Measurements from ENCODE around the gene RSKR.

Gene RSKR

DNA sequence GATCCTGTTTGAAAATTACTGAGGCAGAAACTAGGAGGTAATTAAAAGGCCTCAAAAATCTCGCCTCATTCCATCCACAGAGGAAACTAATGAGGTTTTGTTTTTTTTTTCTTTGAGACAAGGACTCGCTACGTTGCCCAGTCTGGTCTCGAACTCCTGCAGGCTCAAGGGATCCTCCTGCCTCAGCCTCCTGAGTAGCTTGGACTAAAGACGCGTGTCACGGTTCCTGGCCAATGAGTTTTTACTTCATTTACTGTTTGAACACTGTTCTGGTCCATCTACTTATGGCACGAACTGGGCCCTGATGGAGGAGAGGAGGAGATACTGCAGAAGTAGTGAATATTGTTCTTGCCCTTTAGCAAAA lies 31.6 kb upstream of the RSKR start:
- H2BK120ac ChIP-seq (ENCODE audit: low read depth, low read length): no peak overlapping the region
- no peak overlapping the region for H2BK15ac ChIP-seq (ENCODE audit: low read depth, poor library complexity, severe bottlenecking)
- peak overlapping the region; percentile 79 for H3K4me2 ChIP-seq (ENCODE audit: low read length, poor library complexity, severe bottlenecking)
- peak overlapping the region; percentile 90 for H3K9ac ChIP-seq (ENCODE audit: low read length)
- H3K9me3 ChIP-seq (ENCODE audit: control insufficient read depth, low read length): no peaks in the 10 kb centered on the region
- H4K91ac ChIP-seq (ENCODE audit: low read length): no peak overlapping the region
- no peak overlapping the region for H3K23ac ChIP-seq (ENCODE audit: low read length in 2 of 2)
- no peak overlapping the region for H2BK12ac ChIP-seq (ENCODE audit: low read length in 2 of 2)
- peak overlapping the region in 1 of 2 experiments; percentile 95 for H3K4ac ChIP-seq (ENCODE audit: low read depth in 1 of 2, low read length in 2 of 2)
- 68% methylated on average over 8 of the region's 8 CpGs for WGBS
- peaks cover 30 to 46% of the 10 kb centered on the region in 2 experiments for H3K36me3 ChIP-seq (ENCODE audit: control insufficient read depth in 1 of 2, insufficient read depth in 2 of 2, low read depth in 1 of 2, low read length in 2 of 2)
- peaks cover 33% of the 10 kb centered on the region for H3K79me1 ChIP-seq (replicated peaks; ENCODE audit: low read length, poor library complexity, severe bottlenecking)
- no peak for DNase-seq
- H3K14ac ChIP-seq (ENCODE audit: low read length in 2 of 2): peak overlapping the region in 1 of 2 experiments; percentile 23
- no peak overlapping the region for H4K8ac ChIP-seq (ENCODE audit: low read length)
- no peak overlapping the region for H2AFZ ChIP-seq (ENCODE audit: low read depth, low read length)
- peak overlapping the region; percentile 75 for H3K27ac ChIP-seq (ENCODE audit: low read length, poor library complexity, severe bottlenecking)
- peak overlapping the region; percentile 49 for H2AK5ac ChIP-seq (ENCODE audit: low read length, severe bottlenecking)
- H3K4me3 ChIP-seq (ENCODE audit: insufficient read depth in 1 of 2, low read depth in 1 of 2, low read length in 2 of 2): peak overlapping the region; percentile 68 to 78
- no peak overlapping the region for H3K18ac ChIP-seq (ENCODE audit: low read depth in 1 of 2, low read length in 2 of 2)
- no peak overlapping the region for H2BK5ac ChIP-seq (ENCODE audit: low read depth, low read length, poor library complexity, severe bottlenecking)
- peaks cover 4% of the 10 kb centered on the region for H3K4me1 ChIP-seq (ENCODE audit: control insufficient read depth, insufficient read depth, low read depth, low read length)
- H3K27me3 ChIP-seq (ENCODE audit: control insufficient read depth in 1 of 2, insufficient read depth in 1 of 2, low read length in 2 of 2): no peaks in the 10 kb centered on the region

DNA sequence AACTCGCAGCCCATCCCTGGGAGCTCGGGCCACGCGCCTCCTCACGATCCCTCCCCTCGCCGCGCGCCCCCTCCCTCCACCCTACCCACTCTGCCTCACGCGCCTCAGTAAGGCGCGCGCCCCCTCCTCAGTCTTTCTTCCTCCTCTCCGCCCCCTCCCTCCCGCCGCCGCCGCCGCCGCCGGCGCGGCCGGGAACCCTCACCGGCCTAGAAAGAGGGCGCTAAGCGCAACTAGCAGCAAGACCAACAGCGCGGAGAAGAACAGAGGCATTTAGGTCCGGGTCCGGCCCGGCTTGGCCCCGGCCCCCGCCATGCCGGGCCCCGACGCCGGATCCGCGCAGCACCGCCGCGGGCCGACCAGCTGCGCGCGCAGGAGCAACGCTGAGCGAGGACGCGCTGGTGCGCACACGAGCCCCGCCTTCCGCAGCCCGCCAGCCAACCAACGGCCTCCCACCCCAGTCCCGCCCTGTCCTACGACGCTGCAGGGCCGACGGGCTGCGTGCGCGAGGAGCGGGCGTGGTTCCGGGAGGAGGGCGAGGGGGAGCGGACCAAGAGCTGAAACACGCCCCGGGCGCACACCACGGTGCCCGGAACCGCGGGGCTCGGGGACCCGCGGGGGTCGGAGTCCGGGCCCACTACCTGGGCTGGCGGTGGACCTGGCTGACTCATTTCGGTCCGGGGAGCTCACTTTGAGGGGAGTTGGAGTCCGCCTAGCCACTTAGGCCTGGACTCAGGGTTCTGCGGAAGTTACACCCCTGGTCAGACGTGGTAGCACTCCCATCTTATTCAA lies 31.0 kb upstream of the RSKR start, which contains the start of gene BLTP2:
BLTP2 (minus strand) TSS at position 372 of the 789 bp plus-strand sequence; CDS start at position 270, 102 bp downstream.
- Histone ChIP-seq H3K79me1 (replicated peaks; ENCODE audit: low read length, poor library complexity, severe bottlenecking) (peaks cover 37% of the 10 kb centered on the region), H4K91ac (ENCODE audit: low read length) (peak within 1 kb of the TSS; percentile 21), H2BK120ac (ENCODE audit: low read depth, low read length) (no peak within 1 kb of the TSS), H2BK5ac (ENCODE audit: low read depth, low read length, poor library complexity, severe bottlenecking) (no peak within 1 kb of the TSS), H3K14ac (ENCODE audit: low read length in 2 of 2) (peak within 1 kb of the TSS in 1 of 2 experiments; percentile 37), H2AK5ac (ENCODE audit: low read length, severe bottlenecking) (peak within 1 kb of the TSS; percentile 49), H3K36me3 (ENCODE audit: control insufficient read depth in 1 of 2, insufficient read depth in 2 of 2, low read depth in 1 of 2, low read length in 2 of 2) (peaks cover 30 to 48% of the 10 kb centered on the region in 2 experiments), H3K27me3 (ENCODE audit: control insufficient read depth in 1 of 2, insufficient read depth in 1 of 2, low read length in 2 of 2) (no peaks in the 10 kb centered on the region), H3K4me2 (ENCODE audit: low read length, poor library complexity, severe bottlenecking) (peak within 1 kb of the TSS; percentile 100), H3K18ac (ENCODE audit: low read depth in 1 of 2, low read length in 2 of 2) (peak within 1 kb of the TSS; percentile 88 to 96), H3K23ac (ENCODE audit: low read length in 2 of 2) (no peak within 1 kb of the TSS), H3K4ac (ENCODE audit: low read depth in 1 of 2, low read length in 2 of 2) (peak within 1 kb of the TSS; percentile 60 to 95), H3K4me3 (ENCODE audit: insufficient read depth in 1 of 2, low read depth in 1 of 2, low read length in 2 of 2) (peak within 1 kb of the TSS; percentile 85 to 98), H3K4me1 (ENCODE audit: control insufficient read depth, insufficient read depth, low read depth, low read length) (peaks cover 4% of the 10 kb centered on the region), H3K27ac (ENCODE audit: low read length, poor library complexity, severe bottlenecking) (peak within 1 kb of the TSS; percentile 75), H3K9me3 (ENCODE audit: control insufficient read depth, low read length) (no peaks in the 10 kb centered on the region), H2BK15ac (ENCODE audit: low read depth, poor library complexity, severe bottlenecking) (no peak within 1 kb of the TSS), H4K8ac (ENCODE audit: low read length) (peak within 1 kb of the TSS; percentile 67), H2BK12ac (ENCODE audit: low read length in 2 of 2) (no peak within 1 kb of the TSS), H2AFZ (ENCODE audit: low read depth, low read length) (peak within 1 kb of the TSS; percentile 83), H3K9ac (ENCODE audit: low read length) (peak within 1 kb of the TSS; percentile 90)
- WGBS: under 1% methylated on average over 64 of the region's 89 CpGs
- DNase-seq: peak; percentile 95

DNA sequence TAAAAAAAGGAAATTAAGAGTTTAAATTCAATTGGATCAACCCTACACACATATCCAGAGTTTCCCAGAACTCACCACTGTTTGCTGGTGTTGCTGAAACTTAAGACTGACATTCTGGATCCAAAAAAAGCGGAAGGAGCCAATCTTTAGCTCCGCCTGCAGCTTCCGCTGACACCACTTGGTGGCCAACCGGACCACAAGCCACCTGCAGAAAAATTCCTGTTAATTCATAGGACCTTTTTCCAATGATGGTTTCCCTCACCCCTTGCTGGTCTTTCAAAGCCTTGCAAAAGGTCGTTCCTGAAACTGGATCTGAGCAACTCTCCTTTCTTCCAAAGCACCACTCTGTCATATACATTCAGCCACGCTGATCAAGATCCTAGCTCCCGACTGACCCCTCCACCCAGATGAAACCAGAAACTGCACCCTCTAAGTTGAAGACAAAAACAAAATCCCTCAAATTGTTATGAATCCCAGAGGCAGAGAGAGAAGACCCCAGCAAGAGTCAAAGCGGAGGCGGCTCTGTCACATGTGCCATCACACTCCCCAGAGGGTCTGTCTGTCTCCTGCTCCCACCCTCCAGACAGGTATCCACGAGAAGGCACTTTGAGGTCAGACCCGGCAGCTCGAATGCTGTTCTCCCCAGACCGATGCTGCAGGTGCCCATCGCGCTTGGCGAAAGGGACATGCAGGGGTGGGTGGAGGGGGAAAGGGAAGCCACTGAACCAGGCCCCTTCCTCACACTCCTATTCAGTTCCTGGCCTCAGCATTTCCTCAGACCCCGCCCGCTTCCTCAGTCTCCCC lies 30.2 kb upstream of the RSKR start:
- no peak overlapping the region for H3K23ac ChIP-seq (ENCODE audit: low read length in 2 of 2)
- peak overlapping the region; percentile 100 for H3K4me2 ChIP-seq (ENCODE audit: low read length, poor library complexity, severe bottlenecking)
- H4K91ac ChIP-seq (ENCODE audit: low read length): no peak overlapping the region
- no peak overlapping the region for H2BK15ac ChIP-seq (ENCODE audit: low read depth, poor library complexity, severe bottlenecking)
- peak; percentile 77 for DNase-seq
- H3K27ac ChIP-seq (ENCODE audit: low read length, poor library complexity, severe bottlenecking): no peak overlapping the region
- peaks cover 4% of the 10 kb centered on the region for H3K4me1 ChIP-seq (ENCODE audit: control insufficient read depth, insufficient read depth, low read depth, low read length)
- H3K14ac ChIP-seq (ENCODE audit: low read length in 2 of 2): no peak overlapping the region
- H2BK12ac ChIP-seq (ENCODE audit: low read length in 2 of 2): no peak overlapping the region
- peaks cover 36 to 55% of the 10 kb centered on the region in 2 experiments for H3K36me3 ChIP-seq (ENCODE audit: control insufficient read depth in 1 of 2, insufficient read depth in 2 of 2, low read depth in 1 of 2, low read length in 2 of 2)
- peak overlapping the region; percentile 89 for H3K9ac ChIP-seq (ENCODE audit: low read length)
- peaks cover 42% of the 10 kb centered on the region for H3K79me1 ChIP-seq (replicated peaks; ENCODE audit: low read length, poor library complexity, severe bottlenecking)
- H2BK120ac ChIP-seq (ENCODE audit: low read depth, low read length): no peak overlapping the region
- no peak overlapping the region for H2AK5ac ChIP-seq (ENCODE audit: low read length, severe bottlenecking)
- peak overlapping the region; percentile 85 to 98 for H3K4me3 ChIP-seq (ENCODE audit: insufficient read depth in 1 of 2, low read depth in 1 of 2, low read length in 2 of 2)
- H3K27me3 ChIP-seq (ENCODE audit: control insufficient read depth in 1 of 2, insufficient read depth in 1 of 2, low read length in 2 of 2): no peaks in the 10 kb centered on the region
- H2BK5ac ChIP-seq (ENCODE audit: low read depth, low read length, poor library complexity, severe bottlenecking): no peak overlapping the region
- H2AFZ ChIP-seq (ENCODE audit: low read depth, low read length): peak overlapping the region; percentile 8
- H3K9me3 ChIP-seq (ENCODE audit: control insufficient read depth, low read length): no peaks in the 10 kb centered on the region
- peak overlapping the region; percentile 21 for H4K8ac ChIP-seq (ENCODE audit: low read length)
- H3K18ac ChIP-seq (ENCODE audit: low read depth in 1 of 2, low read length in 2 of 2): peak overlapping the region; percentile 41 to 85
- peak overlapping the region in 1 of 2 experiments; percentile 75 for H3K4ac ChIP-seq (ENCODE audit: low read depth in 1 of 2, low read length in 2 of 2)
- WGBS: 3% methylated on average over 16 of the region's 18 CpGs

DNA sequence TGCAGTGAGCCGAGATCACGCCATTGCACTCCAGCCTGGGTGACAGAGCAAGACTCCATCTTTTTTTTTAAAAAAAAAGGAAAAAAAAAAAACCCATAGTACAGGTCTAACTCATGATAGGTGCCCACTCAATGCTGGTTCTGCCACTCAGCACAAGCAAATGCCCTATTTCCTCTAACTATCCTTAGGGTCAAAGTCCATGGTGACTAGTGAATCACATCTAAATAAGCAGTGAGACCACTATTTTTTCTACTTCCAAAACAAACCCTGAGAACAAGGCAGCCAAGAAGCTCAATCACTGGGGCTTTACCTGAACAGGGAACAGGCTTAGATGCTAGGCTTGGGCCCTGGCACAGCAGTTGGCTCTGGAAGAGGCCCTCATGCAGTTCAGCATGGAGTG lies 27.6 kb upstream of the RSKR start:
- Histone ChIP-seq H2BK120ac (ENCODE audit: low read depth, low read length) (no peak overlapping the region), H3K14ac (ENCODE audit: low read length in 2 of 2) (no peak overlapping the region), H3K4ac (ENCODE audit: low read depth in 1 of 2, low read length in 2 of 2) (no peak overlapping the region), H2AK5ac (ENCODE audit: low read length, severe bottlenecking) (no peak overlapping the region), H3K18ac (ENCODE audit: low read depth in 1 of 2, low read length in 2 of 2) (no peak overlapping the region), H2BK5ac (ENCODE audit: low read depth, low read length, poor library complexity, severe bottlenecking) (no peak overlapping the region), H2BK12ac (ENCODE audit: low read length in 2 of 2) (no peak overlapping the region), H3K9ac (ENCODE audit: low read length) (no peak overlapping the region), H3K4me3 (ENCODE audit: insufficient read depth in 1 of 2, low read depth in 1 of 2, low read length in 2 of 2) (no peak overlapping the region), H3K36me3 (ENCODE audit: control insufficient read depth in 1 of 2, insufficient read depth in 2 of 2, low read depth in 1 of 2, low read length in 2 of 2) (peaks cover 42 to 69% of the 10 kb centered on the region in 2 experiments), H4K91ac (ENCODE audit: low read length) (no peak overlapping the region), H3K79me1 (replicated peaks; ENCODE audit: low read length, poor library complexity, severe bottlenecking) (peaks cover 46% of the 10 kb centered on the region), H3K4me2 (ENCODE audit: low read length, poor library complexity, severe bottlenecking) (no peak overlapping the region), H4K8ac (ENCODE audit: low read length) (no peak overlapping the region), H2AFZ (ENCODE audit: low read depth, low read length) (no peak overlapping the region), H2BK15ac (ENCODE audit: low read depth, poor library complexity, severe bottlenecking) (no peak overlapping the region), H3K9me3 (ENCODE audit: control insufficient read depth, low read length) (no peaks in the 10 kb centered on the region), H3K27me3 (ENCODE audit: control insufficient read depth in 1 of 2, insufficient read depth in 1 of 2, low read length in 2 of 2) (no peaks in the 10 kb centered on the region), H3K23ac (ENCODE audit: low read length in 2 of 2) (no peak overlapping the region), H3K27ac (ENCODE audit: low read length, poor library complexity, severe bottlenecking) (no peak overlapping the region), H3K4me1 (ENCODE audit: control insufficient read depth, insufficient read depth, low read depth, low read length) (peaks cover 2% of the 10 kb centered on the region)
- 100% methylated on average over 2 of the region's 2 CpGs for WGBS
- DNase-seq: no peak
